HepG2 (cell line): ENCODE results near the gene TMEM39B. TPM values are rescaled to one million over a fixed set of nuclear protein-coding genes. Genes with fewer than 3 reads are reported as not detected.

Source experiments
- ATAC-seq: fragments of 200-7000 bp; cut with Tn5 transposase; 3 replicates; pipeline ENCODE4 v1.9.1; 2020; ENCODE audit warnings: mild to moderate bottlenecking, moderate library complexity
- BruUV-seq: library from RNA; stranded (reverse); fragments of 400-500 nt; replicated peaks from 2 replicates; lab custom pipeline; 2021; lab: Mats Ljungman, UMichigan
- CTCF ChIA-PET: fragments of 300-600 bp; formaldehyde crosslinking; extraction: SDS; loops from one replicate; lab custom pipeline; 2021; ENCODE audit warnings: low total read pairs, inconsistent platforms, low intra/inter-chr PET ratio; lab: Yijun Ruan, JAX
- POLR2A ChIA-PET: fragments of 350-600 bp; sonication (Branson Sonifier 250); formaldehyde crosslinking; loops from one replicate; lab custom pipeline; 2020; ENCODE audit warnings: antibody characterized with exemption, inconsistent platforms; lab: Yijun Ruan, JAX
- DNase-seq: peaks from one replicate; pipeline ENCODE4 v3.0.0-alpha.2; 2015; ENCODE audit warnings: low spot score
- FAIRE-seq: peaks from 3 replicates; lab custom pipeline; 2011; peaks lifted over from hg19 to GRCh38; lab: Jason Lieb, UNC
- H2AFZ ChIP-seq: one replicate; pipeline ENCODE4 v1.6.1; 2011; ENCODE audit warnings: low read length, inconsistent platforms
- H3K27ac ChIP-seq: fragments of 300-600 bp; 3 replicates; pipeline ENCODE4 v1.8.0; 2011; ENCODE audit warnings: mixed run types, mild to moderate bottlenecking, mixed read lengths, low read length, inconsistent platforms; ENCODE audit not compliant: insufficient read depth; ENCODE audit errors: extremely low read length
- H3K27me3 ChIP-seq, 2 experiments: fragments of 200-600 bp in 1 of 2; 2 replicates in 1 of 2; 3 replicates in 1 of 2; pipeline versions ENCODE4 v1.6.0 to v1.8.0; 2011; ENCODE audit warnings: low read length in 2 of 2, mild to moderate bottlenecking in 2 of 2, moderate library complexity in 2 of 2, inconsistent platforms in 1 of 2; ENCODE audit not compliant: insufficient read depth in 2 of 2, control insufficient read depth in 1 of 2
- H3K36me3 ChIP-seq, 2 experiments: fragments of 200-600 bp in 1 of 2; replicated peaks in 1 of 2; 2 replicates in 1 of 2; 3 replicates in 1 of 2; pipeline versions ENCODE4 v1.5.1 to v1.8.0; 2011; ENCODE audit warnings: low read length in 2 of 2, inconsistent platforms in 1 of 2; ENCODE audit not compliant: insufficient read depth in 2 of 2, control insufficient read depth in 1 of 2
- H3K4me1 ChIP-seq: 2 replicates; pipeline ENCODE4 v1.5.1; 2012; ENCODE audit warnings: low read length, inconsistent platforms; ENCODE audit not compliant: insufficient read depth
- H3K4me2 ChIP-seq: 2 replicates; pipeline ENCODE4 v1.6.0; 2011; ENCODE audit warnings: low read depth, low read length, inconsistent platforms
- H3K4me3 ChIP-seq, 3 experiments: fragments of 200-600 bp in 1 of 3; sonication (generic), shearing (Covaris generic) in 1 of 3; replicated peaks in 1 of 3; 2 replicates each; pipeline ENCODE4 v1.5.1; 2011 to 2016; ENCODE audit warnings: low read length in 3 of 3, inconsistent platforms in 2 of 3, low read depth in 2 of 3, mild to moderate bottlenecking in 2 of 3, control low read depth in 1 of 3, mixed read lengths in 1 of 3; ENCODE audit not compliant: insufficient read depth in 1 of 3
- H3K79me2 ChIP-seq: one replicate; pipeline ENCODE4 v1.6.1; 2011; ENCODE audit warnings: low read length, inconsistent platforms; ENCODE audit not compliant: insufficient read depth
- H3K9ac ChIP-seq: 2 replicates; pipeline ENCODE4 v1.6.0; 2011; ENCODE audit warnings: mild to moderate bottlenecking, low read depth, low read length, inconsistent platforms; ENCODE audit not compliant: insufficient read depth
- H3K9me3 ChIP-seq: 2 replicates; pipeline ENCODE4 v1.5.1; 2012; ENCODE audit warnings: mild to moderate bottlenecking, low read length
- H4K20me1 ChIP-seq: 2 replicates; pipeline ENCODE4 v1.6.0; 2011; ENCODE audit warnings: inconsistent platforms, mild to moderate bottlenecking, low read length, moderate library complexity; ENCODE audit not compliant: insufficient read depth
- BATF2 ChIP-seq: sonication (generic); formaldehyde crosslinking; IDR thresholded peaks from 2 replicates; pipeline ENCODE4 v1.8.0; 2022; ENCODE audit warnings: mild to moderate bottlenecking, missing genetic modification reagents, moderate library complexity
- BCLAF1 ChIP-seq: fragments of 450-650 bp; IDR thresholded peaks from 2 replicates; pipeline ENCODE4 v1.6.1; 2017; ENCODE audit warnings: mild to moderate bottlenecking
- HNF1A ChIP-seq, 2 experiments: sonication (generic) in 1 of 2; formaldehyde crosslinking in 1 of 2; IDR thresholded peaks; 2 replicates each; pipeline versions ENCODE4 v1.4.0 to v1.6.1; 2016 to 2020; ENCODE audit warnings: borderline replicate concordance in 1 of 2, low read depth in 1 of 2, mild to moderate bottlenecking in 1 of 2, missing genetic modification reagents in 1 of 2
- JUN ChIP-seq: sonication (generic); formaldehyde crosslinking; IDR thresholded peaks from 2 replicates; pipeline ENCODE4 v1.4.0; 2020; ENCODE audit warnings: mild to moderate bottlenecking, missing genetic modification reagents
- WGBS: methylation state at CpG from one replicate; pipeline ENCODE4 v1.1.6; 2017; ENCODE audit warnings: low lambda C conversion rate; 5-methylcytosine and 5-hydroxymethylcytosine counted together
- in situ Hi-C: cut with HindIII; loops from 2 replicates; pipeline ENCODE4 v1.10.0; 2017; ENCODE audit warnings: low pct_unique_long_range_greater_than_20kb; ENCODE audit not compliant: extremely low pct_ligation_motif_present
- intact Hi-C: fragments of 100-400 bp; cut with micrococcal nuclease; formaldehyde crosslinking; loops from one replicate; pipeline ENCODE4 v1.10.0; 2022; ENCODE audit not compliant: unreplicated experiment
- polyA plus RNA-seq, 8 experiments: library from polyadenylated mRNA; depleted of rRNA in 3 of 8; stranded (reverse) in 7 of 8; unstranded in 1 of 8; fragments of >200 nt; fragmentation: Illumina TruSeq in 4 of 8; extraction: Trizol in 4 of 8; gene quantifications; 2 replicates each; pipeline versions ENCODE4 v1.2.1 to v1.2.3, GENCODE V29; 2011 to 2016; ENCODE audit warnings: low read depth in 4 of 8, missing spikeins in 1 of 8, mixed read lengths in 1 of 8; ENCODE audit not compliant: insufficient read depth in 1 of 8
- total RNA-seq, 5 experiments: library from RNA; depleted of rRNA; stranded (reverse); fragments of >200 nt; fragmentation: Illumina TruSeq; extraction: Trizol; gene quantifications; 2 replicates each; pipeline ENCODE4 v1.2.3, GENCODE V29; 2016; ENCODE audit warnings: low read depth in 1 of 5

The TMEM39B gene
- total and polyA plus RNA-seq, 2 of the 13 experiments (the other 11 are each of a cell fraction or from before 2014, with no cell fraction given) = 4.9 to 10.4 TPM

DNA sequence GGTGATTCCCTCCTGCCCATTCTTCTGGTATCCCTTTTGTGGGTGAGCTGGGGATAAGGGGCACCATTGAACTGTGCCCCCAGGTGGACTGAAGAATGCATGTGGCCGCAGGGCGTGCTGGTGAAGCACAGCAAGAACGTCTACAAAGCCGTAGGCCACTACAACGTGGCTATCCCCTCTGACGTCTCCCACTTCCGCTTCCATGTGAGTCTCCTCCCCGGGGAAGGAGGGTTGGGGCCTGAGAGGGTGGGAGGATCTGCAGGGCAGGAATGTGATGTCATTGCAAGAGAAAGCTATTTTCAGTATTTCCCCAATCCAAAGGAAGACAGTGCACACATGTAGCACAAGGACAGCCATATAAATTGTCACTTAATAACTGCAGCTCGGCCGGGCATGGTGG lies 27.6 kb downstream of the TMEM39B start (continued):
- TF ChIP-seq HNF1A (IDR thresholded peaks at IDR 0.05; ENCODE audit: low read depth) (no peak), HNF1A (CRISPR knock-in tag; IDR thresholded peaks at IDR 0.05; ENCODE audit: borderline replicate concordance) (no peak)

DNA sequence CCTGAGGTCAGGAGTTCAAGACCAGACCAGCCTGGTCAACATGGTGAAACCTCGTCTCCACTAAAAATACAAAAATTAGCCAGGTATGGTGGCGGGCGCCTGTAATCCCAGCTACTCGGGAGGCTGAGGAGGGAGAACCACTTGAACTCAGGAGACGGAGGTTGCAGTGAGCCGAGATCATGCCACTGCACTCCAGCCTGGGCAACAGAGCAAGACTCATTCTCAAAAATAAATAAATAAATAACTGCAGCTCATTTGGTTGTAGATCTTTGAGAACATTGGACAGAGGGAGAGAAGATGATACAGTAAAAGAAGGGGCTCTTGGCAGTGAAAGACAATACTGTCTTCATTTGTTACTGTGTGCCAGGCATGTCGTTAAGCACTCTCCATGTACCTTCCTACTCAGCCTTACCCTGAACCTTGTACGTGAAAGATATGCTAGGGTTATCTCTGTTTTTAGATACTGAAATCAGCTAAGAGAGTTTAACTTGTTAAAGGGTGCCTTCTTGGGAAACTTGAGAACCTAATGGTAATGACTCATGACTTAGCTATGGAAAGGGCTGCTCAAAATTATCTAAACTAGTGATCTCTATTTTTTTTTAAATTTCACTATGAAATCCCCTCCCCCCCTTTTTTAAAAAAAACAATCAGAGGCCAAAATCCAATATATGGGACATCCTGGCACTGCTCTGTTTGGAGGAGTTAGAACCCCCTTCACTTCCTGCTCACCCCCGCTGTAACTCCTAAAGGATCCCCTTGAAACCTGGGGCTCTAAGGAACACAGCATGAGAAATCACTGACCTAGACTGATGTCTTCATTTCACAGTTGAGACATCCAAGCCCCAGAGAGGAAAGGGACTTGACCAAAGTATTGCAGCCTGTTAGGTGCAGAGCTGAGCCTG lies 28.3 kb downstream of the TMEM39B start:
- H3K4me2 ChIP-seq = no peak overlapping the region
- no peak overlapping the region for H2AFZ ChIP-seq
- no TSS peak for BruUV-seq
- no peak overlapping the region for H3K4me3 ChIP-seq
- FAIRE-seq = no peak
- in situ Hi-C loops = no loop called here
- ATAC-seq = no peak
- no peaks in the 10 kb centered on the region for H3K79me2 ChIP-seq
- ChIA-PET POLR2A (no interaction called here), CTCF (no interaction called here)
- no peaks in the 10 kb centered on the region for H4K20me1 ChIP-seq
- H3K9me3 ChIP-seq = no peaks in the 10 kb centered on the region
- no peak overlapping the region for H3K9ac ChIP-seq
- peaks cover 13% of the 10 kb centered on the region for H3K4me1 ChIP-seq
- no peak overlapping the region for H3K27ac ChIP-seq
- DNase-seq = no peak
- peaks cover 5 to 16% of the 10 kb centered on the region in 2 experiments; a peak in 3 of 5 replicates for H3K36me3 ChIP-seq
- WGBS = 95% methylated on average over 9 of the region's 9 CpGs
- H3K27me3 ChIP-seq = no peaks in the 10 kb centered on the region
- intact Hi-C loops = no loop called here
- TF ChIP-seq BCLAF1 (no peak), JUN (no peak), BATF2 (CRISPR knock-in tag) (no peak)
